ENCODE measurements around the gene NUP62. TPM values are rescaled to one million over a fixed set of nuclear protein-coding genes. Genes with fewer than 3 reads are reported as not detected.

The NUP62 gene
- total and polyA plus RNA-seq, 4 donors, result 14.2 to 19.8 (median 18.1) TPM

- peaks cover 0 to 4% (median 0%) of the 10 kb centered on the region in 4 donors for H3K36me3 ChIP-seq (ENCODE audit: control insufficient read depth in 4 of 4, insufficient read depth in 3 of 4, low read depth in 1 of 4, low read length in 3 of 4)
- H3K4me1 ChIP-seq (ENCODE audit: control insufficient read depth in 4 of 4, insufficient read depth in 4 of 4, low read length in 3 of 4), result peaks cover 0 to 14% (median 5%) of the 10 kb centered on the region in 4 donors
- H3K9ac ChIP-seq (ENCODE audit: low read depth in 1 of 2, low read length in 2 of 2), result no peak overlapping the region
- WGBS, result 94% methylated on average over 1 of the region's 1 CpG
- H3K27ac ChIP-seq (ENCODE audit: low read depth in 1 of 2, low read length in 2 of 2), result no peak overlapping the region
- no peak overlapping the region for H3K4me3 ChIP-seq (ENCODE audit: low read depth in 1 of 3, low read length in 3 of 3)
- no peak for DNase-seq (ENCODE audit: low spot score)
- no peaks in the 10 kb centered on the region for H3K9me3 ChIP-seq (ENCODE audit: control insufficient read depth in 4 of 4, low read length in 3 of 4)
- H3K27me3 ChIP-seq (ENCODE audit: control insufficient read depth in 4 of 4, insufficient read depth in 4 of 4, low read length in 3 of 4), result no peaks in the 10 kb centered on the region
- TF ChIP-seq CTCF (IDR thresholded peaks at IDR 0.05; ENCODE audit: low read depth, low read length, missing input control), result no peak
- no peak for TF ChIP-seq ZBTB33 (IDR thresholded peaks at IDR 0.05)
- TF ChIP-seq REST (IDR thresholded peaks at IDR 0.05), result no peak
- TF ChIP-seq RXRA (IDR thresholded peaks at IDR 0.05), result no peak
- no peak for TF ChIP-seq ATF3 (IDR thresholded peaks at IDR 0.05)
- TF ChIP-seq FOXA1 (IDR thresholded peaks at IDR 0.05), result no peak
- no peak for TF ChIP-seq TAF1 (conservative IDR thresholded peaks at IDR 0.05)
- no peak for TF ChIP-seq RAD21 (IDR thresholded peaks at IDR 0.05)
- TF ChIP-seq GABPA (IDR thresholded peaks at IDR 0.05 in 1 of 2, conservative IDR thresholded peaks at IDR 0.05 in 1 of 2), result no peak
- TF ChIP-seq EGR1 (IDR thresholded peaks at IDR 0.05; ENCODE audit: low read depth in 2 of 2), result no peak
Measured at GRCh38 chr19:49892716-49893115, 36.6 kb downstream of the NUP62 start.

- DNase-seq (ENCODE audit: low spot score), result no peak
- Histone ChIP-seq H3K9me3 (ENCODE audit: control insufficient read depth in 4 of 4, low read length in 3 of 4) (no peaks in the 10 kb centered on the region), H3K27ac (ENCODE audit: low read depth in 1 of 2, low read length in 2 of 2) (no peak overlapping the region), H3K4me1 (ENCODE audit: control insufficient read depth in 4 of 4, insufficient read depth in 4 of 4, low read length in 3 of 4) (peaks cover 0 to 9% (median 4%) of the 10 kb centered on the region in 4 donors), H3K36me3 (ENCODE audit: control insufficient read depth in 4 of 4, insufficient read depth in 3 of 4, low read depth in 1 of 4, low read length in 3 of 4) (peaks cover 0 to 6% (median 3%) of the 10 kb centered on the region in 4 donors), H3K9ac (ENCODE audit: low read depth in 1 of 2, low read length in 2 of 2) (no peak overlapping the region), H3K27me3 (ENCODE audit: control insufficient read depth in 4 of 4, insufficient read depth in 4 of 4, low read length in 3 of 4) (no peaks in the 10 kb centered on the region), H3K4me3 (ENCODE audit: low read depth in 1 of 3, low read length in 3 of 3) (no peak overlapping the region)
- 90% methylated on average over 17 of the region's 17 CpGs for WGBS
- TF ChIP-seq HNF4A (conservative IDR thresholded peaks at IDR 0.05) (no peak), FOXA2 (IDR thresholded peaks at IDR 0.05) (no peak), YY1 (IDR thresholded peaks at IDR 0.05) (no peak)
Measured at GRCh38 chr19:49891393-49891792, 37.9 kb downstream of the NUP62 start.
